HG02852 (cell line): ENCODE data around the gene IFITM2.
A peak's percentile ranks its signal among the peaks of the same experiment; 100 is the strongest.
"Not testable (repeated sequence)": the region's sequence is repeated elsewhere in the genome, so short reads cannot be mapped to it uniquely, and the experiment has no call there.

Experiments
- ATAC-seq: cut with Tn5 transposase; IDR thresholded peaks from one replicate; pipeline ENCODE4 v1.9.1; 2021; ENCODE audit warnings: mild to moderate bottlenecking, moderate library complexity; ENCODE audit not compliant: unreplicated experiment

IFITM2 gene

GRCh38 chr11:307766-308708 is at the start of gene IFITM2:
Gene IFITM2 (plus strand): TSS chr11:307816. CDS start chr11:308193, 377 bp downstream.
- not testable (repeated sequence) for ATAC-seq

- no peak for ATAC-seq
Observed at GRCh38 chr11:259413-259812, 48.2 kb upstream of the IFITM2 start.

- ATAC-seq, result no peak
Observed at GRCh38 chr11:261624-262023, 46.0 kb upstream of the IFITM2 start.

GRCh38 chr11:266676-267439 is 40.8 kb upstream of the IFITM2 start:
- no peak for ATAC-seq

- no peak for ATAC-seq
Observed at GRCh38 chr11:267491-267994, 40.1 kb upstream of the IFITM2 start.

- ATAC-seq, result peak; percentile 38
Observed at GRCh38 chr11:268716-269145, 38.9 kb upstream of the IFITM2 start.

GRCh38 chr11:269146-269890 is 38.3 kb upstream of the IFITM2 start:
- ATAC-seq, result peak; percentile 75

GRCh38 chr11:270451-271318 is 36.9 kb upstream of the IFITM2 start:
- ATAC-seq, result no peak

- ATAC-seq, result no peak
Observed at GRCh38 chr11:271319-271715, 36.3 kb upstream of the IFITM2 start.

GRCh38 chr11:272195-272930 is 35.3 kb upstream of the IFITM2 start:
- no peak for ATAC-seq

GRCh38 chr11:272931-273198 is 34.8 kb upstream of the IFITM2 start:
- ATAC-seq, result no peak

- no peak for ATAC-seq
Observed at GRCh38 chr11:276219-276618, 31.4 kb upstream of the IFITM2 start.

- no peak for ATAC-seq
Observed at GRCh38 chr11:278001-278951, 29.3 kb upstream of the IFITM2 start, which contains the start of gene NLRP6. Gene NLRP6 (plus strand): TSS chr11:278407. CDS start chr11:278570, 163 bp downstream.

GRCh38 chr11:279040-279965 is 28.3 kb upstream of the IFITM2 start:
- no peak for ATAC-seq

- no peak for ATAC-seq
Observed at GRCh38 chr11:279966-280705, 27.5 kb upstream of the IFITM2 start.

- no peak for ATAC-seq
Observed at GRCh38 chr11:280706-281485, 26.7 kb upstream of the IFITM2 start.
